Neural progenitor cell (in vitro differentiated cells): ENCODE data around the gene JDP2. TPM values are rescaled to one million over a fixed set of nuclear protein-coding genes. Genes with fewer than 3 reads are reported as not detected.

ENCODE experiments used
- DNase-seq: peaks from one replicate; pipeline ENCODE4 v3.0.0-alpha.2; 2016; ENCODE audit warnings: low spot score
- H2AFZ ChIP-seq: fragments of 200-600 bp; sonication (generic); replicated peaks from 2 replicates; pipeline ENCODE4 v1.6.1; 2016; ENCODE audit warnings: antibody characterized with exemption
- H3F3A ChIP-seq: fragments of 200-600 bp; sonication (generic); 2 replicates; pipeline ENCODE4 v1.6.1; 2016; ENCODE audit warnings: antibody characterized with exemption, low read depth
- H3K27ac ChIP-seq: fragments of 200-600 bp; sonication (generic); 2 replicates; pipeline ENCODE4 v1.5.1; 2016; ENCODE audit warnings: mild to moderate bottlenecking
- H3K27me3 ChIP-seq: fragments of 200-600 bp; sonication (generic); 2 replicates; pipeline ENCODE4 v1.6.1; 2016; ENCODE audit warnings: mild to moderate bottlenecking, moderate library complexity
- H3K36me3 ChIP-seq: fragments of 200-600 bp; sonication (generic); 2 replicates; pipeline ENCODE4 v1.5.1; 2016
- H3K4me1 ChIP-seq: fragments of 200-600 bp; sonication (generic); 2 replicates; pipeline ENCODE4 v1.6.1; 2016; ENCODE audit warnings: mixed run types
- H3K4me2 ChIP-seq: fragments of 200-600 bp; sonication (generic); 2 replicates; pipeline ENCODE4 v1.6.1; 2016
- H3K4me3 ChIP-seq: fragments of 200-600 bp; sonication (generic); 2 replicates; pipeline ENCODE4 v1.5.1; 2016
- H3K79me2 ChIP-seq: fragments of 200-600 bp; sonication (generic); 2 replicates; pipeline ENCODE4 v1.6.1; 2016; ENCODE audit warnings: low read depth
- H3K9ac ChIP-seq: fragments of 200-600 bp; sonication (generic); 2 replicates; pipeline ENCODE4 v1.6.1; 2016
- H3K9me3 ChIP-seq: fragments of 200-600 bp; sonication (generic); 2 replicates; pipeline ENCODE4 v1.5.1; 2016; ENCODE audit warnings: low read depth
- H4K20me1 ChIP-seq: fragments of 200-600 bp; sonication (generic); 2 replicates; pipeline ENCODE4 v1.6.1; 2016; ENCODE audit warnings: low read depth
- H3K27ac Mint-ChIP-seq: 3 replicates; pipeline ENCODE4 v1.8.0; 2021; ENCODE audit warnings: mixed read lengths
- H3K27me3 Mint-ChIP-seq: 2 replicates; pipeline ENCODE4 v1.8.0; 2022; ENCODE audit warnings: low read depth, mild to moderate bottlenecking, inconsistent platforms, moderate library complexity, mixed read lengths; ENCODE audit not compliant: insufficient read depth
- H3K36me3 Mint-ChIP-seq: 3 replicates; pipeline ENCODE4 v1.8.0; 2021; ENCODE audit warnings: mixed read lengths
- H3K4me1 Mint-ChIP-seq: 3 replicates; pipeline ENCODE4 v1.8.0; 2021; ENCODE audit warnings: mixed read lengths
- H3K4me3 Mint-ChIP-seq: 3 replicates; pipeline ENCODE4 v1.8.0; 2021; ENCODE audit warnings: mild to moderate bottlenecking, moderate library complexity, mixed read lengths
- H3K9me3 Mint-ChIP-seq: 3 replicates; pipeline ENCODE4 v1.8.0; 2020; ENCODE audit warnings: mixed read lengths
- EZH2 ChIP-seq: fragments of 200-600 bp; sonication (generic); IDR thresholded peaks from 2 replicates; pipeline ENCODE4 v1.6.1; 2017; ENCODE audit warnings: antibody characterized with exemption, mild to moderate bottlenecking, moderate library complexity
- EZH2phosphoT487 ChIP-seq: fragments of 200-600 bp; sonication (generic); IDR thresholded peaks from 2 replicates; pipeline ENCODE4 v1.6.1; 2017; ENCODE audit warnings: antibody characterized with exemption
- total RNA-seq: library from RNA; depleted of rRNA; stranded (reverse); fragments of >200 nt; gene quantifications from 2 replicates; pipeline ENCODE4 v1.2.3, GENCODE V29; 2015; ENCODE audit warnings: low replicate concordance
- TF ChIP-seq, protein P1 (sequence below): fragments of 200-600 bp; sonication (generic); IDR thresholded peaks from 2 replicates; pipeline ENCODE4 v1.5.1; 2017; ENCODE audit warnings: antibody characterized with exemption, mild to moderate bottlenecking

The JDP2 gene
- total RNA-seq, 1 donor from 2014 or later: 2.5 TPM

DNA sequence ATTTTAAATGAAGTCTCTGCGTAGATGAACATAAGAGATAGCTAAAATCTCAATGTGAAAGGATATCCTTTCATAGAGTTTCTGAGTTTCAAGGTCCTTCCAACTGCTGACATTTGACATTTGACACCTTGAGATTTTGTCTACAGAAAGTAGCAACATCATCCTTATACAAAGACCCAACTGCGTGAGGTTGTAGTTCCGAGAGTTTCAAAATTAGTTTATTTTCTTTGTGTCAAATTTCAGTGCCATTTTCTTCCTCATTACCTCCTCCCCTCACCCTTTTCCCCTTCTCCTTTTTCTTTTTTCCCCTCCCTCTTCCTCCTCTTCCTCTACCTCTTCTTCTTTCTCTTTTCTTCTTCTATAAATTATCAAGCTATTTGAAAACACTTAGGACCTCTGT is 67.6 kb downstream of the JDP2 start:
- no peak for TF ChIP-seq EZH2phosphoT487
- TF ChIP-seq EZH2: no peak
- TF ChIP-seq, protein P1, sequence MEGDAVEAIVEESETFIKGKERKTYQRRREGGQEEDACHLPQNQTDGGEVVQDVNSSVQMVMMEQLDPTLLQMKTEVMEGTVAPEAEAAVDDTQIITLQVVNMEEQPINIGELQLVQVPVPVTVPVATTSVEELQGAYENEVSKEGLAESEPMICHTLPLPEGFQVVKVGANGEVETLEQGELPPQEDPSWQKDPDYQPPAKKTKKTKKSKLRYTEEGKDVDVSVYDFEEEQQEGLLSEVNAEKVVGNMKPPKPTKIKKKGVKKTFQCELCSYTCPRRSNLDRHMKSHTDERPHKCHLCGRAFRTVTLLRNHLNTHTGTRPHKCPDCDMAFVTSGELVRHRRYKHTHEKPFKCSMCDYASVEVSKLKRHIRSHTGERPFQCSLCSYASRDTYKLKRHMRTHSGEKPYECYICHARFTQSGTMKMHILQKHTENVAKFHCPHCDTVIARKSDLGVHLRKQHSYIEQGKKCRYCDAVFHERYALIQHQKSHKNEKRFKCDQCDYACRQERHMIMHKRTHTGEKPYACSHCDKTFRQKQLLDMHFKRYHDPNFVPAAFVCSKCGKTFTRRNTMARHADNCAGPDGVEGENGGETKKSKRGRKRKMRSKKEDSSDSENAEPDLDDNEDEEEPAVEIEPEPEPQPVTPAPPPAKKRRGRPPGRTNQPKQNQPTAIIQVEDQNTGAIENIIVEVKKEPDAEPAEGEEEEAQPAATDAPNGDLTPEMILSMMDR: no peak
- Histone ChIP-seq H2AFZ (no peak overlapping the region), H3K9ac (no peak overlapping the region), H3K27ac (no peak overlapping the region), H3K79me2 (no peaks in the 10 kb centered on the region), H4K20me1 (no peaks in the 10 kb centered on the region), H3K36me3 (no peaks in the 10 kb centered on the region), H3K4me1 (no peaks in the 10 kb centered on the region), H3F3A (peaks cover 3% of the 10 kb centered on the region), H3K4me3 (no peak overlapping the region), H3K9me3 (no peaks in the 10 kb centered on the region), H3K4me2 (no peak overlapping the region), H3K27me3 (no peaks in the 10 kb centered on the region)
- Mint-ChIP-seq H3K27me3 (peaks cover 5% of the 10 kb centered on the region), H3K4me1 (peaks cover 2% of the 10 kb centered on the region), H3K36me3 (no peaks in the 10 kb centered on the region), H3K9me3 (no peaks in the 10 kb centered on the region), H3K27ac (no peak overlapping the region), H3K4me3 (no peak overlapping the region)
- DNase-seq: no peak

DNA sequence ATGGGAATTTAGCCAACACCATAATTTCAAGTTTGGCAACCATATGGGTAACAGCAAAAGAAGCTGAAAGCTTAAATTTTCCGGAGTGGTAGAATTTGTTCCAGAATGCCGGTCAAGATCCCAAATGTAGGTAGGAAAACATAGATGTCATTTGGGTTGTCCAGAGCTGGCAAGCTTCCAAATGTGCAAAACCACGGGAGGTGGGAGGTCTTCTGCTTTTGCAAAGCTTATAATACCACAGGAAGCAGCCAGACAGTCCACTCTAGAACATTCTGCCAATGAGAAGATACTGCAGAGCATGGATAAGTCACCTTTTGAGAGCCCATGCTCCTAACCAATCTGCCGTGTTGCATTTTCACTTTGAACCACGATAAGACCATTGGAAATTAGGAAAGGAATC is 68.1 kb downstream of the JDP2 start:
- TF ChIP-seq EZH2phosphoT487 (no peak), EZH2 (no peak)
- TF ChIP-seq, protein P1: no peak
- no peaks in the 10 kb centered on the region for H3K27me3 ChIP-seq
- H3K36me3 ChIP-seq: no peaks in the 10 kb centered on the region
- no peaks in the 10 kb centered on the region for H4K20me1 ChIP-seq
- Mint-ChIP-seq H3K36me3 (no peaks in the 10 kb centered on the region), H3K4me1 (peaks cover 2% of the 10 kb centered on the region), H3K4me3 (no peak overlapping the region), H3K27ac (no peak overlapping the region), H3K9me3 (no peaks in the 10 kb centered on the region), H3K27me3 (peaks cover 5% of the 10 kb centered on the region)
- no peak for DNase-seq
- H3K4me1 ChIP-seq: no peaks in the 10 kb centered on the region
- peaks cover 3% of the 10 kb centered on the region for H3F3A ChIP-seq
- no peaks in the 10 kb centered on the region for H3K79me2 ChIP-seq
- no peak overlapping the region for H3K27ac ChIP-seq
- no peak overlapping the region for H3K9ac ChIP-seq
- no peaks in the 10 kb centered on the region for H3K9me3 ChIP-seq
- H3K4me3 ChIP-seq: no peak overlapping the region
- H3K4me2 ChIP-seq: no peak overlapping the region
- H2AFZ ChIP-seq: no peak overlapping the region

DNA sequence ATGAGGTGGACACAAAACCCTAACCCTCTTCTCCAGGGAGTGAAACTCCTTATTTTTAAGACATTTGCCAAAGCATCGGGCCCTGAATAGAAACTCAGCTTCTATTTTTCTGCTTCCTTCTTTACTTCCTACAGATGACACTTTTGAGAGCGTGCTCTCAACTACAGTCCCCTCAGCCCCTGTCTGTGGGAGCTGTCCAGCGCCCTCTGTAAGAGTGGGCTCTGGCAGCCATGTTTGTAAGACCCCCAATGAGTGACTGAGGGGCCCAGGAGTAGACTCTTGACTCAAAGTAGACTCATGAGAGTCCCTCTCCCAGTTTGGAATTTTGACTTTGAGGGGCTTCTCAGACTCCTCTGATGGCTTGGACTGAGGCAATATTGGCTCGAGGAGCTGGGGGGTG is 68.9 kb downstream of the JDP2 start:
- no peak overlapping the region for H2AFZ ChIP-seq
- no peaks in the 10 kb centered on the region for H4K20me1 ChIP-seq
- no peak overlapping the region for H3K27ac Mint-ChIP-seq
- H3K9me3 Mint-ChIP-seq: no peaks in the 10 kb centered on the region
- H3K36me3 Mint-ChIP-seq: no peaks in the 10 kb centered on the region
- no peak overlapping the region for H3K4me3 ChIP-seq
- no peak for DNase-seq
- H3K4me1 ChIP-seq: no peaks in the 10 kb centered on the region
- no peaks in the 10 kb centered on the region for H3K9me3 ChIP-seq
- TF ChIP-seq EZH2 (no peak), EZH2phosphoT487 (no peak)
- TF ChIP-seq, protein P1: no peak
- H3K4me1 Mint-ChIP-seq: peaks cover 2% of the 10 kb centered on the region
- H3K79me2 ChIP-seq: no peaks in the 10 kb centered on the region
- no peak overlapping the region for H3K4me2 ChIP-seq
- peaks cover 3% of the 10 kb centered on the region for H3F3A ChIP-seq
- H3K27me3 Mint-ChIP-seq: peaks cover 5% of the 10 kb centered on the region
- H3K4me3 Mint-ChIP-seq: no peak overlapping the region
- H3K36me3 ChIP-seq: no peaks in the 10 kb centered on the region
- H3K9ac ChIP-seq: no peak overlapping the region
- H3K27me3 ChIP-seq: no peaks in the 10 kb centered on the region
- no peak overlapping the region for H3K27ac ChIP-seq
